Aorta (tissue), 5 donors: Measurements from ENCODE around the gene RUNX1. TPM values are rescaled to one million over a fixed set of nuclear protein-coding genes. Genes with fewer than 3 reads are reported as not detected.

ENCODE experiments used
- ATAC-seq: fragments of 200-7000 bp; cut with Tn5 transposase; one replicate; pipeline ENCODE4 v1.9.1; 2022; ENCODE audit warnings: moderate library complexity; ENCODE audit not compliant: low FRiP score
- DNase-seq, 2 donors: peaks; one replicate each; pipeline ENCODE4 v3.0.0-alpha.2; 2020
- H3K27ac ChIP-seq, 2 donors: one replicate each; pipeline ENCODE4 v1.5.1; 2013; ENCODE audit warnings: low read length in 2 of 2, mild to moderate bottlenecking in 2 of 2, moderate library complexity in 2 of 2, control low read depth in 1 of 2, inconsistent platforms in 1 of 2, low read depth in 1 of 2
- H3K27me3 ChIP-seq, 2 donors: one replicate each; pipeline ENCODE4 v1.6.1; 2013; ENCODE audit warnings: control low read depth in 1 of 2, low read length in 1 of 2, mild to moderate bottlenecking in 1 of 2, moderate library complexity in 1 of 2; ENCODE audit not compliant: insufficient read depth in 2 of 2, control insufficient read depth in 1 of 2
- H3K36me3 ChIP-seq, 2 donors: one replicate each; pipeline ENCODE4 v1.6.1; 2013; ENCODE audit warnings: control low read depth in 1 of 2, low read length in 1 of 2, mild to moderate bottlenecking in 1 of 2; ENCODE audit not compliant: insufficient read depth in 2 of 2, control insufficient read depth in 1 of 2
- H3K4me1 ChIP-seq, 2 donors: one replicate each; pipeline ENCODE4 v1.6.1; 2013; ENCODE audit warnings: low read length in 2 of 2, control low read depth in 1 of 2, mild to moderate bottlenecking in 1 of 2, moderate library complexity in 1 of 2; ENCODE audit not compliant: insufficient read depth in 2 of 2, control insufficient read depth in 1 of 2
- H3K4me3 ChIP-seq, 2 donors: one replicate each; pipeline ENCODE4 v1.5.1; 2013; ENCODE audit warnings: low read length in 2 of 2, control low read depth in 1 of 2, mild to moderate bottlenecking in 1 of 2
- H3K9me3 ChIP-seq: one replicate; pipeline ENCODE4 v1.6.1; 2013; ENCODE audit warnings: mild to moderate bottlenecking, low read length; ENCODE audit not compliant: control insufficient read depth
- WGBS, 2 donors: extraction: QIAGEN DNeasy Blood & Tissue Kit; methylation state at CpG; one replicate each; pipeline ENCODE4 v1.1.7; 2013; 5-methylcytosine and 5-hydroxymethylcytosine counted together
- intact Hi-C, 2 donors: fragments of 100-400 bp; cut with DNase I; formaldehyde crosslinking; loops; one replicate each; pipeline versions ENCODE4 v1.14.2 to v1.15.0; 2022
- polyA plus RNA-seq, 2 donors: library from polyadenylated mRNA; stranded (reverse); fragments of 200-250 nt; gene quantifications; one replicate each; pipeline ENCODE4 v1.2.3, GENCODE V29; 2013
- total RNA-seq, 2 donors: library from RNA; stranded (reverse); fragmentation: NEBNext Ultra II Directional; extraction: Animal tissue kit (Norgen Biotek cat#: 25700); gene quantifications; one replicate each; pipeline ENCODE4 v1.2.1, GENCODE V29; 2021
- donor health status: healthy with polysubstance abuse.
- donor health status: Bipolar disorder and iron deficiency.
- donor health status: DM: no; HTN: no; CAD: no.
- donor health status: DM: no; HTN: no; CAD: no.
- donor health status: DM: yes; HTN: yes; CAD: no.

Gene RUNX1
- total and polyA plus RNA-seq, 4 donors, result 2.9 to 128 (median 31.6) TPM

DNA sequence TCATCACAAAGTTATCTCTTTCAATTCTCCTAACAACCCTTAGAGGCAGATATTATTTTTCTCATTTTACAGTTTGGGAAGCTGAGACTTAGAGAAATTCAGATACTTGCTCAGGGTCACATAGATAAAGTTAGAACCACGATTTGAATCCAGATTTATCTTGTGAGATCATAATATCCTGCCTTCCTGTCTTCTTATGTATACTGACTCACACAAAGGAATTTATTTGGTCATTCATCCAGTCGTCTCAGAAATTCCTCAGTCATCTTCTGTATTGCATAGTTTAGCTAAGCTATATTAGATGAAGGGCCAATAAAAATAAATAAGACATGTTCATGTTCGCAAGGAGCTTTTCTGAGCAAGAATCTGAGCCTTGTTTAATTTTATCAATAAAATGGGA, 35.8 kb upstream of the RUNX1 start:
- Histone ChIP-seq H3K9me3 (peaks cover 1% of the 10 kb centered on the region), H3K27me3 (no peaks in the 10 kb centered on the region), H3K4me1 (no peaks in the 10 kb centered on the region), H3K4me3 (no peak overlapping the region), H3K27ac (no peak overlapping the region), H3K36me3 (no peaks in the 10 kb centered on the region)
- WGBS, 2 donors, result 9 to 21% methylated on average over 3 of the region's 3 CpGs
- ATAC-seq (no peak), DNase-seq (no peak)
- intact Hi-C loops, result no loop called here

GRCh38 chr21:35083246-35083645, 34.1 kb upstream of the RUNX1 start:
- intact Hi-C loops, result no loop called here
- Histone ChIP-seq H3K4me1 (no peaks in the 10 kb centered on the region), H3K4me3 (no peak overlapping the region), H3K9me3 (peaks cover 1% of the 10 kb centered on the region), H3K36me3 (no peaks in the 10 kb centered on the region), H3K27ac (no peak overlapping the region), H3K27me3 (no peaks in the 10 kb centered on the region)
- WGBS, 2 donors, result 77 to 91% methylated on average over 3 of the region's 3 CpGs
- no peak for ATAC-seq
- no peak for DNase-seq

- Histone ChIP-seq H3K36me3 (no peaks in the 10 kb centered on the region), H3K9me3 (peaks cover 1% of the 10 kb centered on the region), H3K27me3 (no peaks in the 10 kb centered on the region), H3K4me1 (no peaks in the 10 kb centered on the region), H3K4me3 (no peak overlapping the region), H3K27ac (no peak overlapping the region)
- WGBS, 2 donors, result 46 to 60% methylated on average over 2 of the region's 2 CpGs
- ATAC-seq (no peak), DNase-seq (no peak)
- intact Hi-C loops, result no loop called here
Observed at GRCh38 chr21:35081861-35082260, 32.8 kb upstream of the RUNX1 start.

- Histone ChIP-seq H3K4me1 (no peaks in the 10 kb centered on the region), H3K27ac (no peak overlapping the region), H3K9me3 (peaks cover under 1% of the 10 kb centered on the region), H3K27me3 (no peaks in the 10 kb centered on the region), H3K4me3 (no peak overlapping the region), H3K36me3 (no peaks in the 10 kb centered on the region)
- 95% methylated on average over 3 of the region's 3 CpGs for WGBS, 2 donors
- intact Hi-C loops, result no loop called here
- DNase-seq (no peak), ATAC-seq (no peak)
Observed at GRCh38 chr21:35079181-35079580, 30.1 kb upstream of the RUNX1 start.

- no peak for ATAC-seq
- Histone ChIP-seq H3K27me3 (no peaks in the 10 kb centered on the region), H3K4me1 (no peaks in the 10 kb centered on the region), H3K36me3 (no peaks in the 10 kb centered on the region), H3K9me3 (peaks cover 3% of the 10 kb centered on the region), H3K4me3 (no peak overlapping the region), H3K27ac (no peak overlapping the region)
- DNase-seq, result no peak
- 90 to 91% methylated on average over 4 of the region's 4 CpGs for WGBS, 2 donors
- intact Hi-C loops, result no loop called here
Observed at GRCh38 chr21:35077975-35078374, 28.9 kb upstream of the RUNX1 start.

GRCh38 chr21:35077466-35077865, 28.4 kb upstream of the RUNX1 start:
- Histone ChIP-seq H3K36me3 (no peaks in the 10 kb centered on the region), H3K27me3 (no peaks in the 10 kb centered on the region), H3K9me3 (peaks cover 3% of the 10 kb centered on the region), H3K27ac (no peak overlapping the region), H3K4me3 (no peak overlapping the region), H3K4me1 (peaks cover 0 to 2% of the 10 kb centered on the region in 2 donors)
- no peak for ATAC-seq
- no peak for DNase-seq
- intact Hi-C loops, result no loop called here
- 92 to 94% methylated on average over 4 of the region's 4 CpGs for WGBS, 2 donors

GRCh38 chr21:35075546-35075945, 26.4 kb upstream of the RUNX1 start:
- intact Hi-C loops, result no loop called here
- H3K4me3 ChIP-seq, result no peak overlapping the region
- H3K4me1 ChIP-seq, result peaks cover 0 to 4% of the 10 kb centered on the region in 2 donors
- H3K36me3 ChIP-seq, result no peaks in the 10 kb centered on the region
- WGBS, 2 donors, result 70 to 80% methylated on average over 6 of the region's 6 CpGs
- H3K27ac ChIP-seq, result no peak overlapping the region
- peaks cover 3% of the 10 kb centered on the region for H3K9me3 ChIP-seq
- no peaks in the 10 kb centered on the region for H3K27me3 ChIP-seq
- ATAC-seq (no peak), DNase-seq (no peak)

- Histone ChIP-seq H3K27me3 (no peaks in the 10 kb centered on the region), H3K4me1 (peaks cover 0 to 4% of the 10 kb centered on the region in 2 donors), H3K36me3 (no peaks in the 10 kb centered on the region), H3K4me3 (no peak overlapping the region), H3K27ac (peak overlapping the region in 1 of 2 donors; percentile 56), H3K9me3 (peaks cover 3% of the 10 kb centered on the region)
- ATAC-seq, result peak; percentile 46
- 7 to 11% methylated on average over 11 of the region's 11 CpGs for WGBS, 2 donors
- intact Hi-C loops, result no loop called here
- DNase-seq, result peak in 1 of 2 donors; percentile 53
Observed at GRCh38 chr21:35072960-35073359, 23.9 kb upstream of the RUNX1 start.

GRCh38 chr21:35072557-35072956, 23.5 kb upstream of the RUNX1 start:
- no peak for DNase-seq
- Histone ChIP-seq H3K27ac (no peak overlapping the region), H3K9me3 (peaks cover 3% of the 10 kb centered on the region), H3K36me3 (no peaks in the 10 kb centered on the region), H3K4me1 (peaks cover 0 to 4% of the 10 kb centered on the region in 2 donors), H3K4me3 (no peak overlapping the region), H3K27me3 (no peaks in the 10 kb centered on the region)
- intact Hi-C loops, result no loop called here
- no peak for ATAC-seq
- 57 to 71% methylated on average over 5 of the region's 5 CpGs for WGBS, 2 donors
